ENCODE data around the gene KIRREL3. TPM values are rescaled to one million over a fixed set of nuclear protein-coding genes. Genes with fewer than 3 reads are reported as not detected.

KIRREL3 gene
- total and polyA plus RNA-seq, 2 donors (not counting 3 experiments of a cell fraction or from before 2014, with no cell fraction given): not detected

DNA sequence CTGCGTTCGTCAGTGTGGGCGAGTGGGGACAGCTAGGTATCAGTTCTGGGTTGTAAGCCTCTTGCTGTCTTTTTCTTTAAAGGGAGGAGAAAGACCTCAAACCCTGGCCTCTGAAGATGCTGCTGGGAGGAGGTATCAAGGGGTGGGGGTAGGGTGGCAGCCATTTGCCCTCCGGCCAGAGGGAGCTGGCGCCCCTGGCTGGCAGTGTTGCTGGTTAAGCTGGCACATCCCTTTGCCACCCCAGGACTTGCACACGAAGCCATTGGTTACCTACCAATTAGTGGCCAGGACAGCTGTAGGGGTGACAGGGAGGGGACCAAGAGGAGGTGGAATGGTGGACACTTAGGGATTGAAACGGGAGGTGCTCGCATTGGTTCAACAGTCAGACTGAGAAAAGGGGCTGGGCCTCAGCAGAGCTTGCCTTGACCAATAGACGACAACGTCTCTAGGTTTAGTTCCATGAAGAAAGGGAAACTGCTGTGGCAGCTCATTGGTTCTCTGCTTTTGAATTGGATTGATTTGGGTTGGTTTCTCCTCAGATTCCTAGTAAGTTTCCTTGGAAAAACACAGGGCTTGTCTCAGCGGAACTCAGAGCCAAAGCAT lies 567.2 kb downstream of the KIRREL3 start:
- no peak overlapping the region for H2AFZ ChIP-seq (ENCODE audit: low read depth, low read length)
- FAIRE-seq (no peak), DNase-seq (ENCODE audit: low read depth, low spot score) (no peak)
- H3K4me3 ChIP-seq (replicated peaks in 1 of 3; ENCODE audit: insufficient read depth in 1 of 3, low read depth in 1 of 3, low read length in 3 of 3): no peak overlapping the region
- BruUV-seq (replicated peaks): no TSS peak
- H3K79me2 ChIP-seq (ENCODE audit: control insufficient read depth, insufficient read depth, low read length): no peaks in the 10 kb centered on the region
- H3K9ac ChIP-seq (replicated peaks; ENCODE audit: extremely low read depth, insufficient read depth, low read length): no peak overlapping the region
- no peak overlapping the region for H3K27ac ChIP-seq (ENCODE audit: insufficient read depth, low read depth, low read length)
- TF ChIP-seq, protein P1, sequence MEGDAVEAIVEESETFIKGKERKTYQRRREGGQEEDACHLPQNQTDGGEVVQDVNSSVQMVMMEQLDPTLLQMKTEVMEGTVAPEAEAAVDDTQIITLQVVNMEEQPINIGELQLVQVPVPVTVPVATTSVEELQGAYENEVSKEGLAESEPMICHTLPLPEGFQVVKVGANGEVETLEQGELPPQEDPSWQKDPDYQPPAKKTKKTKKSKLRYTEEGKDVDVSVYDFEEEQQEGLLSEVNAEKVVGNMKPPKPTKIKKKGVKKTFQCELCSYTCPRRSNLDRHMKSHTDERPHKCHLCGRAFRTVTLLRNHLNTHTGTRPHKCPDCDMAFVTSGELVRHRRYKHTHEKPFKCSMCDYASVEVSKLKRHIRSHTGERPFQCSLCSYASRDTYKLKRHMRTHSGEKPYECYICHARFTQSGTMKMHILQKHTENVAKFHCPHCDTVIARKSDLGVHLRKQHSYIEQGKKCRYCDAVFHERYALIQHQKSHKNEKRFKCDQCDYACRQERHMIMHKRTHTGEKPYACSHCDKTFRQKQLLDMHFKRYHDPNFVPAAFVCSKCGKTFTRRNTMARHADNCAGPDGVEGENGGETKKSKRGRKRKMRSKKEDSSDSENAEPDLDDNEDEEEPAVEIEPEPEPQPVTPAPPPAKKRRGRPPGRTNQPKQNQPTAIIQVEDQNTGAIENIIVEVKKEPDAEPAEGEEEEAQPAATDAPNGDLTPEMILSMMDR (IDR thresholded peaks at IDR 0.05; ENCODE audit: extremely low read depth in 1 of 2, insufficient read depth in 1 of 2, low read depth in 1 of 2, low read length in 2 of 2): no peak
- no peak for TF ChIP-seq POLR2AphosphoS5 (IDR thresholded peaks at IDR 0.05; ENCODE audit: insufficient read depth, low read depth, low read length)
- TF ChIP-seq, protein P2, sequence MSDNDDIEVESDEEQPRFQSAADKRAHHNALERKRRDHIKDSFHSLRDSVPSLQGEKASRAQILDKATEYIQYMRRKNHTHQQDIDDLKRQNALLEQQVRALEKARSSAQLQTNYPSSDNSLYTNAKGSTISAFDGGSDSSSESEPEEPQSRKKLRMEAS (IDR thresholded peaks at IDR 0.05; ENCODE audit: insufficient read depth, insufficient read length): no peak
- no peak for TF ChIP-seq EZH2 (IDR thresholded peaks at IDR 0.05; ENCODE audit: borderline replicate concordance, low read depth, low read length, severe bottlenecking)
- no peak for TF ChIP-seq JUN (IDR thresholded peaks at IDR 0.05; ENCODE audit: borderline replicate concordance, insufficient read depth, insufficient read length, low read depth)
- TF ChIP-seq FOS (IDR thresholded peaks at IDR 0.05; ENCODE audit: borderline replicate concordance, insufficient read depth, low read length): no peak
- no peak for TF ChIP-seq MYC (IDR thresholded peaks at IDR 0.05; ENCODE audit: low read depth, low read length)
- TF ChIP-seq POLR2A (IDR thresholded peaks at IDR 0.05; ENCODE audit: low read depth, low read length): no peak
- no peak for TF ChIP-seq GATA2 (IDR thresholded peaks at IDR 0.05; ENCODE audit: insufficient read depth, insufficient read length, low read depth, low read length)
- no peak overlapping the region for H3K4me2 ChIP-seq (ENCODE audit: insufficient read depth, low read length)
- no peaks in the 10 kb centered on the region for H3K27me3 ChIP-seq (ENCODE audit: control insufficient read depth in 2 of 2, insufficient read depth in 2 of 2, low read length in 2 of 2)
- ChIA-PET POLR2A (no interaction called here), CTCF (interaction anchor here (2.7 to 4.4 kb wide), 2 partner anchors 48 to 122 kb away, joined by 12 to 53 read pairs; no protein-coding TSS in a partner anchor)
- no peaks in the 10 kb centered on the region for H3K36me3 ChIP-seq (ENCODE audit: control insufficient read depth in 2 of 2, extremely low read depth in 1 of 2, insufficient read depth in 2 of 2, low read length in 2 of 2)
- intact Hi-C loops (cut with micrococcal nuclease): no loop called here
- dilution Hi-C loops (cut with MboI; ENCODE audit: extremely low pct_ligation_motif_present, low sequenced_read_pairs): no loop called here
- H3K4me1 ChIP-seq (ENCODE audit: control insufficient read depth, extremely low read depth, insufficient read depth, low read length): peaks cover 11% of the 10 kb centered on the region
- H3K9me1 ChIP-seq (replicated peaks; ENCODE audit: control insufficient read depth, extremely low read depth, insufficient read depth, low read length): no peaks in the 10 kb centered on the region
- H3K9me3 ChIP-seq (replicated peaks; ENCODE audit: control insufficient read depth, insufficient read depth, low read length): no peaks in the 10 kb centered on the region
- H4K20me1 ChIP-seq (replicated peaks; ENCODE audit: control insufficient read depth, extremely low read depth, insufficient read depth, low read length): no peaks in the 10 kb centered on the region

Data from endothelial cell of umbilical vein (primary cell).